Measurements from ENCODE around the gene STX10. TPM values are rescaled to one million over a fixed set of nuclear protein-coding genes. Genes with fewer than 3 reads are reported as not detected.

The STX10 gene
- total and polyA plus RNA-seq, 9 of the 15 experiments (the other 6 are each of a cell fraction or from before 2014, with no cell fraction given), result 0.51 to 66.3 (median 31.0) TPM

DNA sequence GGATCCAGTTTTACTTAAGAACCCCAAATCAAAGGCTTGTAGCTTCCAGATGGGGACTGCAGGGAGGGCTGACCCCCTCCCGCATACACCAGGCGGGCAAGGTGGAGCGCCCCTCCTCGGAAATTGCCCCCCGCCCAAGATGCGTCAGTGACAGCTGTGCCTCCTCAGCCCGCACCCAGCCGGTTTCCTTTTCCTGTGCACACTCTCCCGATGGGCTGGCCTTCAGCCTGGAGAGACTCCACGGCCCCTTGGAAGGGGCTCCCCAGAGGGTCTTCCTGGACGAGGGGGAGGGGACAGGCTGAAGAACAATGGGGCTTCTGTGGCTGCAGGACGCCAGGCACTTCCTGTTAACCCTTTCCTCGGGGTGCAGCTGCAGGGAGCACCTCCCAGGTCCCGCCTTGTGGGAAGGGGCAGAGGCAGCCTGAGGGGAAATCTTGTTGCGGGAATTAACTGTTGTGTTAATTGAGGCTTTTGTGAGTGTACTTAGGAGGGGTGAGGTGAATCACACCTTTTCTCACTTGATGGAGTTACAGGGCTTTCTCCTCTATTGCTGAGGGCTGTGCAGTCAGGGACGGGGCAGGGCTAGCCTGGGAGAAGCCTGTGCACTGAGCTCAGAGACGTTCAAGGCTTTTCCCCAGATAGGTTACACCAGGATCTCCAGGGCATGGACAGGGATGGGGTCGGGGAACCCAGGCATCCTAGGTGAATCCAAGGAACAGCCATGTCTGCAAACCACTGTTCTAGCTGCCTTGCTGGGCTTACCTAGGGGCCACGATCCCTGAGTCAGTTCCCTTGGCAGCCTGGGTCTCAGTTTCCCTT lies 14.4 kb upstream of the STX10 start (continued):
- TF ChIP-seq ZBTB40 (IDR thresholded peaks at IDR 0.05) (peak; percentile 73; the same call in 1 of the 2 replicates), ZBTB40 (CRISPR knock-in tag; IDR thresholded peaks at IDR 0.05) (no peak), ZNF785 (CRISPR knock-in tag; IDR thresholded peaks at IDR 0.05) (no peak), KLF6 (CRISPR knock-in tag; IDR thresholded peaks at IDR 0.05; ENCODE audit: borderline replicate concordance) (no peak), SPI1 (IDR thresholded peaks at IDR 0.05; ENCODE audit: borderline replicate concordance, low read depth, low read length) (peak; percentile 91), ZFP30 (CRISPR knock-in tag; IDR thresholded peaks at IDR 0.05; ENCODE audit: borderline replicate concordance) (no peak), ZNF76 (CRISPR knock-in tag; IDR thresholded peaks at IDR 0.05; ENCODE audit: borderline replicate concordance) (no peak), SMARCA4 (IDR thresholded peaks at IDR 0.05) (0 out of 2 replicates have a peak, but pooled peaks have one; percentile 29), HMGXB4 (CRISPR knock-in tag; IDR thresholded peaks at IDR 0.05) (no peak)
- TF ChIP-seq, protein P1, sequence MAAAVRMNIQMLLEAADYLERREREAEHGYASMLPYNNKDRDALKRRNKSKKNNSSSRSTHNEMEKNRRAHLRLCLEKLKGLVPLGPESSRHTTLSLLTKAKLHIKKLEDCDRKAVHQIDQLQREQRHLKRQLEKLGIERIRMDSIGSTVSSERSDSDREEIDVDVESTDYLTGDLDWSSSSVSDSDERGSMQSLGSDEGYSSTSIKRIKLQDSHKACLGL (CRISPR knock-in tag; IDR thresholded peaks at IDR 0.05; ENCODE audit: borderline replicate concordance, poor library complexity, severe bottlenecking), result no peak
- TF ChIP-seq, protein P2, sequence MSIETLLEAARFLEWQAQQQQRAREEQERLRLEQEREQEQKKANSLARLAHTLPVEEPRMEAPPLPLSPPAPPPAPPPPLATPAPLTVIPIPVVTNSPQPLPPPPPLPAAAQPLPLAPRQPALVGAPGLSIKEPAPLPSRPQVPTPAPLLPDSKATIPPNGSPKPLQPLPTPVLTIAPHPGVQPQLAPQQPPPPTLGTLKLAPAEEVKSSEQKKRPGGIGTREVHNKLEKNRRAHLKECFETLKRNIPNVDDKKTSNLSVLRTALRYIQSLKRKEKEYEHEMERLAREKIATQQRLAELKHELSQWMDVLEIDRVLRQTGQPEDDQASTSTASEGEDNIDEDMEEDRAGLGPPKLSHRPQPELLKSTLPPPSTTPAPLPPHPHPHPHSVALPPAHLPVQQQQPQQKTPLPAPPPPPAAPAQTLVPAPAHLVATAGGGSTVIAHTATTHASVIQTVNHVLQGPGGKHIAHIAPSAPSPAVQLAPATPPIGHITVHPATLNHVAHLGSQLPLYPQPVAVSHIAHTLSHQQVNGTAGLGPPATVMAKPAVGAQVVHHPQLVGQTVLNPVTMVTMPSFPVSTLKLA (conservative IDR thresholded peaks at IDR 0.05), result no peak
- TF ChIP-seq, protein P3, sequence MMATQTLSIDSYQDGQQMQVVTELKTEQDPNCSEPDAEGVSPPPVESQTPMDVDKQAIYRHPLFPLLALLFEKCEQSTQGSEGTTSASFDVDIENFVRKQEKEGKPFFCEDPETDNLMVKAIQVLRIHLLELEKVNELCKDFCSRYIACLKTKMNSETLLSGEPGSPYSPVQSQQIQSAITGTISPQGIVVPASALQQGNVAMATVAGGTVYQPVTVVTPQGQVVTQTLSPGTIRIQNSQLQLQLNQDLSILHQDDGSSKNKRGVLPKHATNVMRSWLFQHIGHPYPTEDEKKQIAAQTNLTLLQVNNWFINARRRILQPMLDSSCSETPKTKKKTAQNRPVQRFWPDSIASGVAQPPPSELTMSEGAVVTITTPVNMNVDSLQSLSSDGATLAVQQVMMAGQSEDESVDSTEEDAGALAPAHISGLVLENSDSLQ (IDR thresholded peaks at IDR 0.05), result peak; percentile 56; the same call in 1 of the 2 replicates

All from K562 (cell line).